Umbilical cord (tissue), 2 donors: ENCODE results near the gene EMC8. TPM values are rescaled to one million over a fixed set of nuclear protein-coding genes. Genes with fewer than 3 reads are reported as not detected.

ENCODE experiments used
- DNase-seq: peaks from one replicate; pipeline ENCODE4 v3.0.0-alpha.2; 2015; ENCODE audit warnings: low spot score
- total RNA-seq: library from RNA; depleted of rRNA; stranded (reverse); fragments of >200 nt; gene quantifications from one replicate; pipeline ENCODE4 v1.2.3, GENCODE V29; 2014; ENCODE audit warnings: low replicate concordance; ENCODE audit not compliant: insufficient read depth

EMC8 gene
- total RNA-seq, 1 donor from 2014 or later: 13.5 TPM

- DNase-seq: no peak
Measured at GRCh38 chr16:85731179-85731578, 68.2 kb downstream of the EMC8 start.

GRCh38 chr16:85730186-85730465 lies 69.2 kb downstream of the EMC8 start:
- no peak for DNase-seq

- no peak for DNase-seq
Measured at GRCh38 chr16:85729452-85730185, 69.7 kb downstream of the EMC8 start.

- DNase-seq: no peak
Measured at GRCh38 chr16:85728879-85729278, 70.5 kb downstream of the EMC8 start.

Other genes starting within 250 kb of the EMC8 start
- gene GSE1, start 186.2 kb downstream of the EMC8 start, total RNA-seq: 31.1 TPM
- gene GINS2, start 110.6 kb downstream of the EMC8 start, total RNA-seq: 1.2 TPM
- 11.3 TPM for gene C16orf74, start 48.4 kb downstream of the EMC8 start, total RNA-seq
- 180 TPM for gene COX4I1, start 151 bp upstream of the EMC8 start, total RNA-seq
- 19.5 TPM for gene IRF8, start 99.6 kb upstream of the EMC8 start, total RNA-seq